GM19043 (cell line): ENCODE data around the gene DOCK6.

ENCODE experiments used
- ATAC-seq: cut with Tn5 transposase; IDR thresholded peaks from one replicate; pipeline ENCODE4 v1.9.1; 2021; ENCODE audit warnings: low read depth; ENCODE audit not compliant: unreplicated experiment

DOCK6 gene

DNA sequence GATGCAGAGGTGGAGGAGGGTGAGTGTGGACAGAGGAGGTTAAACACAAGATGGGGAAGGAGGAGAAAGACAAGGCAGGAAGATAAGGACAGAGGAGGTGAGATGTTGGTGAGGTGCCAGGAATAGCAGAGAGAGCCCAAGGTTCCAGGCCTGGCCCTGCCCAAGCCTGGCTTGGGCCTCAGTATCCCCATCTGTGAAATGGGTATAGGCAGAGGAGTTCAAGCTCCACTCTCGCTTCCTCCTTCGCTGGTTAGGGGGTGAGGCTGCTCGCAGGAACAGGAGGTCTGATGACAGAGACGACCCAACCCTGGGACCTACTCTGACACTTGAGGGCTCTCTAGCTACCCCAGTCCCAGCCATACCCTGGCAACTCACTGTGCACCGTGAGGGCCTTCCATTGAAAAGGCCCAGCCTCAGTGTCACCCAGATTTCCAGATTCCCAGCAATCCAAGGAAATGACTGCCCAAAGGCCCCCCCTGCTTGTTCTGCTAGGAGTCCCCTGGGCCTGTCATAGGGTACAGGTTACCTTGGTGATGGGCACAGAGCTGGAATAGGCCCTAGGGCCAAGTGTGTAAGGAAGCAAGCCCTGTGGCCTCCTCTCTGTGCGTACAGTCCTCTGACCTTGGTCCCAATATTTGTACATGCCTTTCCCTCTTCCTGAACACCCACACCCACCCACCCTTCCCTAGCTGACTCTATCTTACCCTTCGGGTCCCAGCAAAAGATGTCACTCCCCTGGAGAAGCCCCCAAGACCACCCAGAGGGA lies 31.5 kb downstream of the DOCK6 start:
- no peak for ATAC-seq

DNA sequence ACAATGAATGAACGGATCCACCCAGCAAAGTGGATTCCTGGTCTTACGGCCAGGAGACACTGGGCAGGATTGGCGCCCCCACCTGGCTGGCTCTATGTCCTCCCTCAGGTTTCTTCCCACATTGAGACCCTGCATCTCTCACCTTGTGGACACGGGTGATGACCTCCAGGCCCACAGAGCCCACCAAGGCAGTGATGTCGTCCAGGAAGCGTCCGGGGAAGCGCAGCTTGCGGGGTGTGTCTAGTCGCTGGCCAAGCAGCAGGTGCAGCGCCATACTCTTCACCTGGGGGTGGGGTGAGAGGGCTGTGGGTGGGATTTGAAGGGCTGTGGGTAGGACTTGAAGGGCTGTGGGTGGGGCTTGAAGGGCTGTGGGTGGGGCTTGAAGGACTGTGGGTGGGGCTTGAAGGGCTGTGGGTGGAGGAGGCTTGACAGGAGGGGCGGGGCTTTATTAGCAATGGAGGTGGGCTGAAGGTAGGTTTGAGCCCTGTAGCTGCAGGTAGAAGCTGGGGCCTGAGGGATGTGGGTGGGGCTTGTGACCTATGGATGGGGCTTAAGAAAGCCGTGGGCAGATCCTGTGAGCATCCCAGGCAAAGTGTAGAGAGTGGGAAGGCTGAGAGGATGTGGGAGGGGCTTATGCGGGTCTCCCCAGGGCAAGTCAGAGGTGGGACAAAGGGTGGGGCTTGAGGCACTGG lies 35.0 kb downstream of the DOCK6 start:
- ATAC-seq = no peak

DNA sequence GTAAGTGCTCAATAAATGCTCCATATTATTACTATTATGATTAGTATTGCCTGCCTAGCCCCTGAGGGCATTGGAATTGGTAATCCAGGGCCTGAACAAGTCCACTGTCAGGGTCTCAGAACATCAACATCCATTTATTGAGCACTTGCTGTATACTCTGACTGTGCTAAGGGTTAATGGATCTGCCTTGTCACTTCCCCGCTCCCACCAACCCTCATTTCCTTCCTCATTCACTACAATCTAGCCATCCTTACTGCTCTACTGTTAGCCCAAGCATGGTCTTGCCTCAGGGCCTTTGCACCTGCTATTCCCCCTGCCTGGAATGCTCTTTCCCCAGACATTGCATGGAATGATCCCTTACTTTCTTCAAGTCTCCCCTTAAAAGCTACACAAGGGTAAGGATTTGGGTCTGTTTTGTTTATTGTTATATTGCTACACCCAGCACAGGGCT lies 35.6 kb downstream of the DOCK6 start:
- ATAC-seq = no peak

DNA sequence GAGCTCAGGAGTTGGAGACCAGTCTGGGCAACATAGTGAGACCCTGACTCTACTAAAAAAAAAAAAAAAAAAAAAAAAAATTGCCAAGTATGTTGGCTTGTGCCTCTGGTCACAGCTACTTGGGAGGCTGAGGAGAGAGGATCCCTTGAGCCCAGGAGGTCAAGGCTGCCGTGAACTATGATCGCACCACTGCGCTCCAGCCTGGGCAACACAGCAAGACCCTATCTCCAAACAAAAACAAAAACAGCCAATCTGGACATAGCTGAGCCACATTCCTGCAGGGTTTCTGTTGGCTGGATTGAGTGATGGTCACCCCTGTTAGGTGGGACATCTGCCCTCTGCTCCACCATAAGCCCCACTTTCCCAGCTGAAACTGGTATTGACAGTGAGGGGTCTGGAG lies 36.5 kb downstream of the DOCK6 start:
- ATAC-seq = no peak

DNA sequence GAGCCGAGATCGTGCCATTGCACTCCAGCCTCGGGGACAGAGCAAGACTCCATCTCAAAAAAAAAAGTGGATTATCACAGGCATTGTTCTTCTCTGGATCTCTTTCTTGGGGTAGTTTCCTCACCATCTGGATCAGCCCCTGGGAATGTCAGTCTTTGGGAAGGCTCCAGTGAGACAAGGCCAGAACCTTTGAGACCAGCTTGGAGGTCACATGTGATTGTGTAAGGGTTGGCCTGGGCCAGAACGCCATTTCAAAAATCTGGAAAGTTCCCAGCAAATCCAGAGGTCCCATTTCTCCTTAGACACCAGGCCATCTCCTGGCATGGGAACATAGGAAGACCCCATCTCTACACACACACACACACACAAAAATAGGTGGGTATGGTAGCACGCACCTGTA lies 37.2 kb downstream of the DOCK6 start:
- no peak for ATAC-seq

DNA sequence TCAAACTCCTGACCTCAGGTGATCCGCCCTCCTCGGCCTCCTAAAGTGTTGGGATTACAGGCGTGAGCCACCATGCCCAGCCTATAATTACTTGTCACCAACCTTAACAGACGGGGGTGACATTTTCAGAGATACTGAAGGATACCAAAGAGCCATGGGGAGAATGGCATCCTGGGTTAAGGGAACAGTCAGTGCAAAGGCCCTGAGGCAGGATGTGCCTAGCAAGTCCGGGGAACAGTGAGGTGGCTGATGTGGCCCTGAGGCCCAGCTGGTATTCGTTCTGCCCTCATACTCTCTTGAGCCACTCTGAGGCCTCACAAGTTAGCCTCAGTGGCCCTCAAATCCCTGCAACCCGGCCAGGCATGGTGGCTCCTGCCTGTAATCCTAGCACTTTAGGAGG lies 37.9 kb downstream of the DOCK6 start:
- no peak for ATAC-seq

DNA sequence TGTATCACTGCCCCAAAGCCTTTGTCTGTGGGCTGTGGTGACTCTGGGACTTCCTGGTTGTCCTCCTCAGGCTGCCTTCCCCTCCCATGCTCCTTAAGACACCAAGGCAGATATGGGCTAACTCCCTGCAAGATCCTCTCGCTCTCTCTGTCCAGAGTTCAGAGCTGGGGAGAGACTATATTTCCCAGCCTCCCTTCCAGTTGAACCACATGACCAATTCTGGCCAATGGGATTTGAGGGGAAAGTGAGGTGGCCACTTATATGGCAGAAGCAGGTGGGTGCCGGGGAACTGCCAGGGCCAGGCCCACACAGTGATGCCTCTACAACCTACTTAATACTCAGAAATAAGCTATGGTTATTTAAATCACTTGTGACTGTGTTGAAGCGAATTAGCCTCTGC lies 39.1 kb downstream of the DOCK6 start:
- no peak for ATAC-seq

DNA sequence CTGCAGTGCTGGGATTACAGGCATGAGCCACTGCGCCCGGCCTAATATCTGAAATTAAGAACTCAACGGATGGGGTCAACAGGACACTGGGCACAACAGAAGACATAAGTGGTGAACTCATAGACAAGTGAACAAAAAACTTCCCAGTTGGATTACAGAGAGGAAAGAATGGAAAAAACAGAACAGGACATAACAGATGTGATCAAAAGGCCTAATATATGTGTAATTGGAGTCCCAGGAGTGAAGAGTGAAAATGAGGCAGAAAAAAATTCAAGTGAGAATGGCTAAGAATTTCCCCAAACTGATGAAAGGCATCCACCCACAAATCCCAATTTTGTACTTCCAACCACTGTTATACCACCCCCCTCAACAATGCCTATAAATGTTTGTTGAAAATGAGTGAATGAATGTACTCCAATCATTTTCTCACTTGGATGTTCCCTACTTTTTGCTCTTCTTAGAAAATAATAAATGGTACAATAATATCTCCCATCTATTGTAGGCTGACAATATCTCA lies 41.2 kb downstream of the DOCK6 start:
- ATAC-seq = no peak

DNA sequence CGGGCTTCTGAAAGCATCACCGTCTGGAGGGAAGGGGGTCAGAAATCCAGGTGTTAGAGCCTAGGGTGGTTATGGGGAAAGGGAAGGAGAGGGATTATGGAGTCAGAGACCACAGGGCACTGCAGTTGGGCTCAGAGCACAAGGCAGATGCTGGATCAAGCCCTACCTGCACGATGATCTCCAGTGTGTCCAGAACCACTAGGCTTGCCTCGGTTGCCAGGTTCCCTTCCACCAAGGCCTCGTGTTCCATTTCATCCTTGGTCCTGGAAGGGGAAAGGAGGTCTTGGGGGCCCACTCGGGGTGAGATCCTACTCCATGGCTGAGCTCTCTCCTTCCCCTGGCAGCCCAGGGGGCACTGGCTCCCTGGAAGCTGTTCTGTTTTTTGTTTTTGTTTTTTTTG lies 47.9 kb downstream of the DOCK6 start:
- ATAC-seq = no peak

DNA sequence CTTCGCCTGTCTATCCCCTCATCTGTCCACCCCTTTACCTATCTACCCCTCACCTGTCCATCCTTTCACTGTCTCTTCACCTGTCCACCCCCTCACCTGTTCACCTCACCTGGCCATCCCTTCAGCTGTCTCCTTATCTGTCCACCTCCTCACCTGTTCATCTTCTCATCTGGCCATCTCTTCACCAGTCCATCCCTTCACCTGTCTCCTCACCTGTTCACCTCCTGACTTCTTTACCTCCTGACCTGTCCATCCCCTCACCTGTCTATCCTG lies 51.7 kb downstream of the DOCK6 start:
- no peak for ATAC-seq

DNA sequence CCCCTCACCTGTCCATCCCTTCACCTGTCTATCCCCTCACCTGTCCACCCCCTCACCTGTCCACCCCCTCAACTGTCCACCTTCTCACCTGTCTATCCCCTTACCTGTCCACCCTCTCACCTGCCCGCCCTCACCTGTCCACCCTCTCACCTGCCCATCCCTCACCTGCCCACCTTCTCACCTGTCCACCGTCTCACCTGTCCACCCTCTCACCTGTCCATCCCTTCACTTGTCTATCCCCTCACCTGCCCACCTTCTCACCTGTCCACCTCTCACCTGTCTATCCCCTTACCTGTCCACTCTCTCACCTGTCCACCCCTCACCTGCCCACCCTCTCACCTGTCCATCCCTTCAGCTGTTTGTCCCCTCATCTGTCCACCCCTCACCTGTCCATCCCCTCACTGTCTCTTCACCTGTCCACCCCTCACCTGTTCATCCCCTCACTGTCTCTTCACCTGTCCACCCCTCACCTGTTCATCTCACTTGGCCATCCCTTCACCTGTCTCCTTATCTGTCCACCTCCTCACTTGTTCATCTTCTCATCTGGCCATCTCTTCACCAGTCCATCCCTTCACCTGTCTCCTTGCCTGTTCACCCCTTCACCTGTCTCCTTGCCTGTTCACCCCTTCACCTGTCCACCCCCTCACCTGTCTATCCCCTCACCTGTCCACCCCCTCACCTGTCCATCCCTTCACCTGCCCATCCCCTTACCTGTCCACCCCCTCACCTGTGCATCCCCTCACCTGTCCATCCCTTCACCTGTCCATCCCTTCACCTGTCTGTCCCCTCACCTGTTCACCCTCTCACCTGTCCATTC lies 52.3 kb downstream of the DOCK6 start:
- ATAC-seq = no peak

DNA sequence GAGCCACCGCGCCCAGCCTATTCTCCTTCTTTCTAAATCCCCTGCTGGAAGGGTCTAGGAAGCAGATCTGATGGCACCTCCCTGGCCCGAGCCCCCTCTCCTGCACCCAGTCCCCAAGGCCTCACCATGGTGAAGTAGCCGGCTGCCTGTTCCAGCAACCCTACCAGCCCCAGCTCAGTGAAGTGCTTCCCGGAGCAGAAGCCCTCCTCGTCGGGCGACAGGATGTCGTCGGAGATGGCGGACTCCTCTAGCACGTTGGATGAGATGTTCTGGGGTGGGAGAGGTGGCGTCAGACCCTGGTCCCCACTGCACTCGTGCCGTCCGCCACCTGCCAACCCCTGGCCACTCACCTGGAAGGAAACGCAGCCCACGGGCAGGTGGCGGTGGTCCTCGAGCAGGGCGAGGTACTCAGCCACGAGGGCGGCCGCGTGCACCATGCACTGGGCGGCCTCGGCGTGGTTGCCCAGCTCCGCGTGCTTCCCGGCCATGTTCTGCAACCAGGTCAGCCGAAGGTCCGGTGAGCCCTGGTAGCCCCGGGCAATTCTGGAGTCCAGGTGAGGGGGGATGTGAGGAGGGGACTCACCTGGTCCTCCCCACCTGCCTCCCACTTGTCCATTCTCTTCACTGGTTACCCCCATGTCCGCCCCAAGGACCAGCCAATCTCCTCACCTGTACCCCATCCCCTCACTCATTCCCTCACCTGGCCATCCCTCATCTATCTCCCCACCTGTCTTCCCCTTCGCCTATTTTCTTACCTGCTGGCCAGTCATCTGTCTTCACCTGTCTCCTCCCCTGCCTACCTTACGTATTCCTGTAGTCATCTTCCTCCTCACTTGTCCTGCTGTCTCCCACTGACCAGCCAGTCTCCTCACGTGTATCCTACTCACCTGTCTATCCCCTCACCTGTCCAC lies 53.5 kb downstream of the DOCK6 start:
- ATAC-seq = no peak

DNA sequence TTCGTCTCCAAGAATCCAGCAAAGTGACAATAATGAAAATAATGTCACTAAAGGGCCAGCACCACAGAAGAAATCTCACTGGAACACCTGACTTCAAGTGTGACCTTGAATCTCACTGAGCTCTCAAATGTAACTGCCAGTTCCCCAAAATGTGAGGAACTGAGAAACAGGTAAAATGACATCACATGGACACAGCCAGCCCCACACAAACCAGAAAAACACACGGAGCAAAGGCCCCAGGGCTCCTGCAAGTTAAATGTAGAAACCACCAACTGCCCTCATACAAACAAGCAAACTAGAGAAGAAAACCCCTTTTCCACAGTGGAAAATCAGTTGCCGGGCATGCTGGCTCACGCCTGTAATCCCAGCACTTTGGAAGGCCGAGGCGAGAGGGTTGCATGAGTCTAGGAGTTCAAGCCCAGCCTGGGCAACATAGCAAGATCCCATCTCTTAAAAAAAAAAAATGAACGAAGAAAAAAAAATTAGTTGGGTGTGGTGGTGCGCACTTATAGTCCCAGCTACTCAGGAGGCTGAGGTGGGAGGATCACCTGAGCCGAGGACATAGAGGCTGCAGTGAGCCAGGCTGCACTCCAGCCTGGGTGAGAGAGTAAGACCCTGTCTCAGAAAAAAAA lies 56.3 kb downstream of the DOCK6 start:
- ATAC-seq = no peak

DNA sequence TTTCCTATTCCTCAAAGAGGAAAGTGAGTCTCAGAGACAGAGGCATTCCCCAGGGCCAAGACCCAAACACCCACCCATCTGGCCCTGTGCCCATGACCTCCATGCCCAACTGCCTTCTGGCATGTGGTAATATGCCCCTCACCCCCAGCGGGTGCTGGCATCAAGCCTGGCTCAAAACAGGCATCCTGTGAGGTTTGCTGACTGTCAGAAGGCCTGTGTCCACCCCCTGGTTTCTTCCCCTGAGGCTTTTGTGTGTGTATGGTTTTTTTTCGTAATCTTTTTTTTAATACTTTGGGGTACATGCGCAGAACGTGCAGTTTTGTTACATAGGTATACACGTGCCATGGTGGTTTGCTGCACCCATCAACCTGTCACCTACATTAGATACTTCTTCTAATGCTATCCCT lies 57.4 kb downstream of the DOCK6 start:
- no peak for ATAC-seq

DNA sequence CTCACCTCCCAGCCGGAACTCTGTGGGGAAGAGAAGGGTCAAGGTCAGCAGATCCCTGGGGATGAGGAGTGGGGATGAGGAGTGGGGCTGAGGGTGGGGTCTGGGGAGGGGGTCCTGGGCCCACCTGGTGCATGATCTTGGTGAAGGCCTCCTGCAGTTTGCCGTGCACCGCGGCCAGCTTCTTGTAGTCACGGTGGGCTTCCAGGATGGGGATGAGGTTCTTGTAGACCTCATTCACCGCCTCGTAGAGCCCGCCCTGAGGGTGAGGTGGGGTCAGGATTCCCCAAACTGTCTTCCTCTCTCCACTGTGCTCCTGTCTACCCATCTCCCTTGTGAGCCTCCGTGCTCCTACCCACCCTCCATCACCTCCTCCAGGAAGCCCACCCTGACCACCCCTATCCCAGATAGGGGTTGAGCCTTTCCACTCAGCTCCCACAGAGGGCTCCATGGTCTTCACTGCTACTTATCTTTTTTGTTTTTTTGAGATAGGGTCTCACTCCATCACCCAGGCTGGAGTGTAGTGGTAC lies 58.2 kb downstream of the DOCK6 start:
- ATAC-seq = no peak

DNA sequence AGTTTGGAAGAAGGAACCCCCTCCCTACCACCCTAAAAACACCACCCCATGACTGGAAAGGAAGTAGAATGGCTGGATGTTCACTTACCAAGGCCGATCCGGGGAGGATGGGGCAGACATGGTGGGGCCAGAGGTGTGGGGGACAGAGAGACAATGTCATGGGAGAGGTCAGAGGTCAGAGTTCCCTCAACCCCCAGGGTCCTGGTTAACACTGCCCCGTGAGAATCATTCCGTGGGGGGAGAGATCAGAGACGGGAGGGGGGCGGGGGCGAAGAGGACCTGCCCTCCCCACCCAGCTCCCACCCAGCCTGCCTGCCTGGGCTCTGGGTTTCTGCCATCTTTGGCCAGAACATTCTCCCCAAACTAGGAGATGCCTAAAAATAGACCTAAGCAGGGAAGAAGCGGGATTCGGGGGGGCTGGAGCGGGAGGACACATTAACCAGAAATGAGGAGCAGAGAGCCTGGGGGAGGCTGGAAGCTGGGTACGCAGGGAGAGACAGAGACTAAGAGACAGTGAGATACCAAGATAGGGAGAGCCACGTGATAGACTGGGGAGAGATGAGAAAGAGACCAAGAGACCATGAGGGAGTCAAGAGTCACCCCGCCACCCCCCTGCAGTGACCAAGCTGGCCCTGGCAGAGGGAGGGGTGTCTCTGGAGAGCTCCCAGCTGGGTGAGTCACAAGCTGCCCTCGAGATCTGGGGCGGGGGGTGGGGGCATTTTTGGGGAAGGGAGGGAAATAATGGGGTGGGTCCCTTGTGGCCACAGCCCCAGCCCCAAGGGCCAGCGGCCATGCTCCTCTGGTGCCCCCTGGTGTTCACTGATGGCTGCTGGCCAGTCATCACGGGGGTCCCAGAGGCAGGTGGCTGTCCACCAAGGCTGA lies 58.9 kb downstream of the DOCK6 start:
- ATAC-seq = no peak

DNA sequence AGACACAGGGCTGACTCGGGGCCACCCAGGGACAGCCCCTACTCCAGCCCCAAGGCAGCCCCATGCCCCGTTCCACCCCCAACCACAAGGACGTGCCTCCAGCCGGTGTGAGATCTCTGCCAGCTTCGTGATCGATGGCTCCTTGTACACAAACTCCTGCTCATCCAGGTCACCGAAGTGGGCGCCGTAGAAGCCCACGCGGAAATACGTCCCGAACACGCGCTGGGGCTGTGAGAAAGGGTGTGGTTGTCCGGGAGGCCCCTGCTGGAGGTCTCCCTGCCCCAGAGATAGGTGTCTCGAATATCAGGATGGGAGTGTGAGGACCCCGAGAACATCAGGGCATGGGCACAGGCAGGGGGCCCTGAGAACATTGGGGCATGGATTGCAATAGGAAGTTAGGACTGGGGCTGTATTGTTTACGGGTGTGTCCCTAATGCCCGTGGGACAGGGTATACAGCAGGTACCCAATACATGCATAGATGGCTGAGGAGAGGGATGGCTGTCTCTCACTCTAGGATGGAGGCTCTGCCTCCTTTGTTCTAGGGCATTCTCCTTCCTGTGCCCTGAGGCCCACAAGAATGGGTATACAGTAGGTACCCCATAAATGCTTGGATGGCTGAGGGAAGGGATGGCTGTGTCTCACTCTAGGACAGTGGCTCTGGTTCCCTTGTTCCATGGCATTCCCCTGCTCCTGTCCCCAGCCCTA lies 59.7 kb downstream of the DOCK6 start:
- ATAC-seq = no peak

DNA sequence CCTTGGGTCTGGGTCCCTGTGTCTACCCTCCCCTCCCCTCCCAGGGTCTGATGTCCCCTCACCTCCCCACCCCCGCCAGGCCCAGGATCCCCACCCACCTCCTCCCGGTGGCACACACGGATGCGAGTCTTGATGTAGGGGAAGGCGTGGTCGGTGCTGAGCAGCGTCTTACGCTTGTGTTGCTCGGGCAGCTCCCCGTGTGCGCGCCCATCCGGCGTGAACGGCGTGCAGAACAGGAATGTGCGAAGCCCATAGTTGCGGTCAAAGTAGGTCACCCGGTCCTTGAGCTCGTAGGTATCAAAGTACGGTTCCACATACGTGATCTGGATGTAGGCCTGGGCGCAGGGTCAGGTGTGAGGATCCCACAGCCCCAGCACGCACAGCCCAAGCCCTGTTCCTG lies 60.5 kb downstream of the DOCK6 start:
- ATAC-seq = no peak
